HCT116 (cell line): ENCODE measurements around the gene CNTNAP2. TPM values are rescaled to one million over a fixed set of nuclear protein-coding genes. Genes with fewer than 3 reads are reported as not detected.

Experiments used
- ATAC-seq: fragments of 200-7000 bp; cut with Tn5 transposase; 2 replicates; pipeline ENCODE4 v1.9.1; 2020; ENCODE audit warnings: mild to moderate bottlenecking, moderate library complexity
- BruUV-seq: library from RNA; stranded (reverse); fragments of 400-500 nt; replicated peaks from 2 replicates; lab custom pipeline; 2021; lab: Mats Ljungman, UMichigan
- CTCF ChIA-PET: fragments of 300-600 bp; sonication (Branson Sonifier 250); formaldehyde crosslinking; loops from one replicate; lab custom pipeline; 2021; ENCODE audit warnings: antibody characterized with exemption; lab: Charles Lee
- POLR2A ChIA-PET: fragments of 300-600, 350-600 bp; sonication (Branson Sonifier 250); formaldehyde crosslinking; loops from one replicate; lab custom pipeline; 2021; ENCODE audit warnings: antibody characterized with exemption; lab: Charles Lee
- RAD21 ChIA-PET, 2 experiments: fragments of 300-600 bp; sonication (Branson Sonifier 250); formaldehyde crosslinking; loops; one replicate each; lab custom pipeline; 2023; ENCODE audit warnings: low total read pairs in 2 of 2; ENCODE audit not compliant: uncharacterized antibody in 2 of 2, unreplicated experiment in 2 of 2, low non-redundant PET in 1 of 2; lab: Charles Lee
- DNase-seq: peaks from one replicate; pipeline ENCODE4 v3.0.0-alpha.2; 2010; ENCODE audit warnings: low read depth, low spot score
- H2AFZ ChIP-seq: fragments of 200-600 bp; shearing (Covaris generic), sonication (generic); 2 replicates; pipeline ENCODE4 v1.6.1; 2017; ENCODE audit warnings: low read depth, mixed run types, mixed read lengths, antibody characterized with exemption, low read length; ENCODE audit not compliant: poor library complexity, severe bottlenecking
- H3K27ac ChIP-seq: 2 replicates; pipeline ENCODE4 v1.5.1; 2012; ENCODE audit warnings: low read depth, low read length
- H3K27me3 ChIP-seq: fragments of 200-600 bp; sonication (generic); 2 replicates; pipeline ENCODE4 v1.6.1; 2016; ENCODE audit warnings: mixed run types, low read length, mixed read lengths; ENCODE audit not compliant: insufficient read depth
- H3K36me3 ChIP-seq, 2 experiments: fragments of 200-500 bp in 1 of 2; fragments of 200-600 bp in 1 of 2; sonication (Bioruptor generic) in 1 of 2; sonication (generic) in 1 of 2; 2 replicates each; pipeline versions ENCODE4 v1.5.1 to v1.6.1; 2014 to 2016; ENCODE audit warnings: low read length in 2 of 2, inconsistent platforms in 1 of 2, mixed read lengths in 1 of 2, mixed run types in 1 of 2; ENCODE audit not compliant: insufficient read depth in 2 of 2, control insufficient read depth in 1 of 2
- H3K4me1 ChIP-seq, 2 experiments: fragments of 200-600 bp in 1 of 2; sonication (generic) in 1 of 2; 2 replicates each; pipeline versions ENCODE4 v1.5.1 to v1.6.1; 2012 to 2017; ENCODE audit warnings: low read length in 2 of 2, inconsistent platforms in 1 of 2, mild to moderate bottlenecking in 1 of 2, mixed read lengths in 1 of 2, mixed run types in 1 of 2, moderate library complexity in 1 of 2; ENCODE audit not compliant: insufficient read depth in 2 of 2, control insufficient read depth in 1 of 2
- H3K4me2 ChIP-seq: fragments of 200-600 bp; sonication (generic); 2 replicates; pipeline ENCODE4 v1.6.1; 2017; ENCODE audit warnings: mixed run types, low read length, mixed read lengths
- H3K4me3 ChIP-seq, 2 experiments: fragments of 200-600 bp in 1 of 2; sonication (generic) in 1 of 2; replicated peaks in 1 of 2; 2 replicates each; pipeline ENCODE4 v1.5.1; 2011 to 2016; ENCODE audit warnings: low read length in 2 of 2, control low read depth in 1 of 2, low read depth in 1 of 2, mild to moderate bottlenecking in 1 of 2, mixed read lengths in 1 of 2, mixed run types in 1 of 2
- H3K79me2 ChIP-seq: fragments of 200-600 bp; sonication (generic); 2 replicates; pipeline ENCODE4 v1.6.1; 2017; ENCODE audit warnings: mild to moderate bottlenecking, mixed run types, low read length, moderate library complexity, mixed read lengths; ENCODE audit not compliant: insufficient read depth
- H3K9ac ChIP-seq: fragments of 200-600 bp; sonication (generic); 2 replicates; pipeline ENCODE4 v1.6.1; 2016; ENCODE audit warnings: low read length, mixed read lengths
- H3K9me2 ChIP-seq: fragments of 200-600 bp; sonication (generic), shearing (Covaris generic); 2 replicates; pipeline ENCODE4 v1.6.1; 2017; ENCODE audit warnings: mixed run types, mild to moderate bottlenecking, moderate library complexity; ENCODE audit not compliant: insufficient read depth
- H3K9me3 ChIP-seq, 2 experiments: fragments of 200-500 bp in 1 of 2; fragments of 200-600 bp in 1 of 2; sonication (Bioruptor generic) in 1 of 2; sonication (generic) in 1 of 2; 2 replicates each; pipeline ENCODE4 v1.6.1; 2014 to 2017; ENCODE audit warnings: low read length in 2 of 2, mixed read lengths in 2 of 2, inconsistent platforms in 1 of 2, low read depth in 1 of 2, mild to moderate bottlenecking in 1 of 2, mixed run types in 1 of 2, moderate library complexity in 1 of 2; ENCODE audit not compliant: control insufficient read depth in 1 of 2, insufficient read depth in 1 of 2
- H4K20me1 ChIP-seq: fragments of 200-600 bp; sonication (generic), shearing (Covaris generic); 2 replicates; pipeline ENCODE4 v1.6.1; 2017; ENCODE audit warnings: mixed run types, mild to moderate bottlenecking, moderate library complexity; ENCODE audit not compliant: insufficient read depth
- CBX3 ChIP-seq: IDR thresholded peaks from 2 replicates; pipeline ENCODE4 v1.6.1; 2012; ENCODE audit warnings: low read depth
- EGR1 ChIP-seq: IDR thresholded peaks from 2 replicates; pipeline ENCODE4 v1.6.1; 2012; ENCODE audit warnings: low read depth
- REST ChIP-seq: IDR thresholded peaks from 2 replicates; pipeline ENCODE4 v1.6.1; 2012; ENCODE audit warnings: low read depth
- SRF ChIP-seq: IDR thresholded peaks from 2 replicates; pipeline ENCODE4 v1.6.1; 2012; ENCODE audit warnings: low read depth
- ZBTB33 ChIP-seq: IDR thresholded peaks from 2 replicates; pipeline ENCODE4 v1.6.1; 2011; ENCODE audit warnings: mild to moderate bottlenecking, low read length, moderate library complexity; ENCODE audit not compliant: insufficient replicate concordance; ENCODE audit errors: extremely low read depth
- intact Hi-C: fragments of 100-400 bp; cut with micrococcal nuclease; formaldehyde crosslinking; loops from 2 replicates; pipeline ENCODE4 v1.10.0; 2022
- total RNA-seq: library from RNA; stranded (reverse); gene quantifications from one replicate; pipeline ENCODE4 v1.2.1, GENCODE V29; 2021; ENCODE audit not compliant: unreplicated experiment

CNTNAP2 gene
- total RNA-seq, 1 experiment from 2014 or later, result 0.37 TPM

DNA sequence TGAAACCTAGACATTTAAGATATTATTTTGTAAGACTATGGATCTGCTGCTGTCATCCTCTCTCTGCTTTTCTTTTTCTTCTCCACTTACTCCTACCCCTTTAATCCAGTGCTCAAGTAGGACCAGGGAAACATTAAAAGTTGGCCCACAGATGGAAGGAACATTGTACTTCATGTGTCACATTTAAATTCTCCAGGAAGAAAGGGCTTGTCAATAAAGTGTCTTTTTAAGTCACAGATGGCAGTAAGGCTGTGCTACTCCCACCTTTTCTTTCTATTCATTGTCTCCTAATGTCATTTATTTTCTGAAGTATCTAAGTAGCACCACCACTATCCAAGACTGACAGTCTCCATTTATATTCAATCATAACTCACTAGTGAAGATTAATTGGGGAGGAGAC is 1736.2 kb downstream of the CNTNAP2 start:
- ChIA-PET CTCF (no interaction called here), RAD21 (no interaction called here), POLR2A (no interaction called here)
- no peak overlapping the region for H3K9ac ChIP-seq
- no peaks in the 10 kb centered on the region for H4K20me1 ChIP-seq
- H2AFZ ChIP-seq, result no peak overlapping the region
- TF ChIP-seq EGR1 (no peak), ZBTB33 (no peak), CBX3 (no peak), REST (no peak), SRF (no peak)
- peaks cover 7 to 12% of the 10 kb centered on the region in 2 experiments; a peak in 2 of 4 replicates for H3K9me3 ChIP-seq
- no TSS peak for BruUV-seq
- H3K4me1 ChIP-seq, result no peaks in the 10 kb centered on the region
- no peaks in the 10 kb centered on the region for H3K36me3 ChIP-seq
- no peaks in the 10 kb centered on the region for H3K27me3 ChIP-seq
- DNase-seq (no peak), ATAC-seq (no peak)
- H3K9me2 ChIP-seq, result no peaks in the 10 kb centered on the region
- no peak overlapping the region for H3K4me3 ChIP-seq
- no peak overlapping the region for H3K4me2 ChIP-seq
- intact Hi-C loops, result no loop called here
- H3K79me2 ChIP-seq, result no peaks in the 10 kb centered on the region
- no peak overlapping the region for H3K27ac ChIP-seq
